Left ventricle myocardium superior (tissue), 1 donor: ENCODE measurements around the gene DNAH5. TPM values are rescaled to one million over a fixed set of nuclear protein-coding genes. Genes with fewer than 3 reads are reported as not detected.

Experiments
- ATAC-seq: fragments of 200-7000 bp; cut with Tn5 transposase; one replicate; pipeline ENCODE4 v1.9.1; 2020; ENCODE audit warnings: mild to moderate bottlenecking, moderate library complexity
- DNase-seq: peaks from one replicate; pipeline ENCODE4 v3.0.0-alpha.2; 2020
- intact Hi-C: fragments of 100-400 bp; cut with micrococcal nuclease; formaldehyde crosslinking; loops from one replicate; pipeline ENCODE4 v1.11.0; 2022
- total RNA-seq: library from RNA; stranded (reverse); fragmentation: NEBNext Ultra II Directional; extraction: Animal tissue kit (Norgen Biotek cat#: 25700); gene quantifications from one replicate; pipeline ENCODE4 v1.2.1, GENCODE V29; 2021
- donor health status: DM: no; HTN: yes; CAD: no; lungs with severe emphysema.

DNAH5 gene
- total RNA-seq, 1 donor from 2014 or later, result 0.07 TPM

DNA sequence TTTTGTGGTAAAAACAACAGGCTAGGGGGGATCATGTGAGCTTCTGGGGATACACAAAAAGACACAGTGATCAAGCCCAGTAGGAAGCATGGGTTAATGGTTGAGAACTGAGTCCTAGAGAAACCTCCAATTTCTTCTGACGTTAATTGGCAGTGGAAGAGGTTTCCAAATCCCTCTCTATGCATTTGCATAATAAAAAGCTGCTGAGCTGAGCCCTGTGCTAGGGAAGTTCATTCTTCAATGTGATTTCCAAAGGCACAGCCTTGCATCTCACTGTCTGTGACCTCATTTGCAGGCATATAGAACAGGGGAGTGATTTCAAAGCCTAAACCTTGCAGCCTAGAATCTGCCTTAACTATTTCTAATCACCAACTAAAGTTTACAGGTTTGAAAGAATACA is 812 bp downstream of the DNAH5 start:
- intact Hi-C loops, result no loop called here
- ATAC-seq, result no peak
- DNase-seq, result no peak

DNA sequence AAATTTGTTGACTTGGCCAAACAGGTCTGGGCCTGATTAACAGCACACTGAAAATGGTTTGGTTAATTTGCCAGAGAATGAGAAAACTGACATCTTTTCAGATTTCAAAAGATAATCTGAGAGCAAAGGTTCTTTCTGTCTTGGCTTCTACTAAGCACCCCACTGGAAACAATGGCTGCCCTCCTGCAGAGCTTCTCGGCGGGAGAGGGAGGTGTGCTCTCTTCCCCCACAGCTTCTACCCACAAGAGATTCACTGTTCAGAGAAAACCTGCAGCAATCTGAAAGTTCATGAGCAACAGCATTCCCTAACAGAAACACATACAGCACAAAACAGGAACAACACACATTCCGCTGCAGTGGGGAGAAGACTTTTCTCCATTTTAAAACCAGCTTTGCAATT is 3.0 kb downstream of the DNAH5 start:
- intact Hi-C loops, result no loop called here
- no peak for ATAC-seq
- DNase-seq, result no peak

DNA sequence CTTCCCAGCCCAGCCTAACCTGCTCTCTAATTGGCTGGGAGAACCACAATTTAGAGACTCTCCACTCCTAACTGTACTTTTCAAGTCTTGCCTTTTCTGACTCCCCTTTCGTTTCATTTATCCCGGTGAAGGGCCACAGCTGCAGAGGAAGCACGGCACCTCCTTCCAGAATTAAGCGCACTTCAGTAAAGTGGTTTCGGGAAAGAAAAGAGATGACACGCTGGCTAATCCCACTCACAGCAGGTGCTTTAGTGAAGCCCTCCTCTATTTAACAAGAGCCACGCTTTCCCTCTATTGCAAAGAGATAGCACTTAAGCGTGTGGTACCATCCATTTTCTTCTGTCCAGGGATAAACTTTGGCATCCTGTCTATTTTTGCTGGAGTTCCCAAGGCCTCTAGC is 4.8 kb downstream of the DNAH5 start:
- no peak for ATAC-seq
- intact Hi-C loops, result no loop called here
- no peak for DNase-seq

DNA sequence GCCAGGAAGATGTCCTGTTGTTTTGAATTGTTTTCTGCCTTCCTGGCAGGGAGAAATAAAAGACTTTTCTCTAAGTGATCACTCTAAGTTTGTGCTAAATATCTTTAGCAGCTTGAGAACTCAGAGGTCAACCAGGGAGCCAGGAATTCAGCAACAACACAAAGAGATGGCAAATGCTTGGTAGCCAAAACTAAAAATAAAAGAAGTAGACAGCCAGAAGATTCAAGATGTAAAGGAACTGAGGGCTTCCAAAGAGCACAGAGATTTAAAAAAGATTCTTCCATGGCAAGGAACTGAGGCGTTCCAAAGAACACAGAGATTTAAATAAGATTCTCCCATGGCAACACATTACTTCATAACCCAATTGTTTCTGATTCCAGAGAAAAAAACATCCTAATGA is 9.6 kb downstream of the DNAH5 start:
- ATAC-seq (no peak), DNase-seq (no peak)
- intact Hi-C loops, result no loop called here

DNA sequence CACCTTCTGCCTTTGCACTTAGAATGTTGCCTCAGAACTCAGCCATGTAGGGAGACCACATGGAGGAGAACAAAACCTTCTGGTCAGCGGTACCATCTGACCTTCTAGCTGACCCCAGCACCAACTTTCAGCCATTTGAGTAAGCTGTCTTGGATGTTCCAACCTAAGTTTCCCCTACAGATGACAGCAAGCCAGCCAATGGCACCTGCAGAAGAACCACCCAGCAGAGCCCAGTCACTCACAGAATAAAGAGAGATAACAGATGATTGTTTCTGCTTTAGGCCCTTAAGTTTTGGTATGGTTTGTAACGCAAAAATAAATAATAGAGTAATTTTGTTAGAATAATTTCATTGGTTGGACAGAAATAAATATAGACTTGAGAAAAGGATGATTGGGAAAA is 10.4 kb downstream of the DNAH5 start:
- ATAC-seq, result no peak
- intact Hi-C loops, result no loop called here

DNA sequence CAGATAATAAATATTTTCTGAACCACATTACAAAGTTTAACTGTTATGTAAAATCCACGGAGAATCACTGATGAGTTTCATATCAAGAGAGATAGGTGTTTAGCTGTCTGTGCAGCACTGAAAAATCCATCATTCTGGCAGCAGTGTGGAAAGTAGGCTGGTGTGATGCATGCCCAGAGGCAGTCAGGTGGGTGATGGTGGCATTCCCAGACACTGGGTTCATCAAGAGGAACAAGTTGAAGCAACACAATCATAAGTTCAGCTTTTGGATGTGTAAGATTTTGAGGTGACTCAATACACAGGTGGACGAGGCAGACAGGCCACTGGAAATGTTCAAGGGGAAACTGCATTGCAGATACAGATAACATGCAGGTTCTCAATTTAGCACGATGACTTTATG is 11.9 kb downstream of the DNAH5 start:
- no peak for DNase-seq
- no peak for ATAC-seq
- intact Hi-C loops, result no loop called here

More for the DNA sequence above, 10.4 kb downstream of the DNAH5 start:
- no peak for DNase-seq

DNA sequence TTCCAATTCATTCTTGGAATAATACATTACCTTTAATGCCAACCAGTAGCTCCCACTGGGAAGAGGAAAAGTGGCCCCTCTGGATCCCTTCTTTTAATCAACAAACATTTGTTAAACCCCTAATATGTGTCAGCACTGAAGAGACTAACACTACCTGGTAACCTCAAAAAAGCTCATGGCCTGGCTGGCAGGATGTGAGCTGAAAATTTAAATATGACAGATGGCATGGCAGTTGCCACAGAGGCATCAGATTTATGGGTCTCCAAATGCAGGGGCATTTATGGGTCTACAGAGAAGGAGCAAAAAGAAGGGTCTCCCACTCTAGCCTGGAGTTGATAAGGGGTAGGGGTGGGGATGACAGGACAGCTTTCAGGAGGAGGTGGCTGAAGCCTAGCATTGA is 12.5 kb downstream of the DNAH5 start:
- intact Hi-C loops, result no loop called here
- DNase-seq, result no peak
- no peak for ATAC-seq

DNA sequence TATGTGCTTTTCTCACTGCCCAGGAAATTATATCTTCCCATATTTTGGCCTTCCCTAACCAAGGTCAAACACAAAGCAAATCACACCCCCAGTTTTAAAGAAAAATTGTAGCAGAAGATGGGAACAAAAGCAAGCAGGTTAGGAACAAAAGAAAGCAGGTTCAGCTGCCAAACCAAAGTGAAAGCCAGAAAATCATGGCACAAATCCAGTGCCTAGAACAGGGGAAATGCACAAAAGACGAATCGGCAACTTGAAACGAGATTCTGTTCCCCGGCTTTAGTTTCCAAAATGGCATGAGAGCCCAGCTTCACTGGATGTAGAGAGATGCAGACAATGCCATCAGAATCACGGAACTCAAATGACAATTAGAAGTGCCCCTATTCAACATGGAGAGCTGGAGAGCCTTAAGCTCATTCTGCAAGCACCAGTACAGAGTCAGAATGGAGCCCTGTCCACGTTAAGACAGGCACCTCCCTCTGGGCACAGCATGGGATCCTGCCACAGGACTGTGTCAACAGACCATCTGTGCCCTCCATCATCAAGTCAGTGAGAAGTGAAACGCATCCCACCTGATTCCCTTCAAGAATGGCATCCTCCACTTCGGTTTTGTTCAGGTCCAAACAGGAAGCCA is 13.8 kb downstream of the DNAH5 start:
- DNase-seq (no peak), ATAC-seq (no peak)
- intact Hi-C loops, result no loop called here

DNA sequence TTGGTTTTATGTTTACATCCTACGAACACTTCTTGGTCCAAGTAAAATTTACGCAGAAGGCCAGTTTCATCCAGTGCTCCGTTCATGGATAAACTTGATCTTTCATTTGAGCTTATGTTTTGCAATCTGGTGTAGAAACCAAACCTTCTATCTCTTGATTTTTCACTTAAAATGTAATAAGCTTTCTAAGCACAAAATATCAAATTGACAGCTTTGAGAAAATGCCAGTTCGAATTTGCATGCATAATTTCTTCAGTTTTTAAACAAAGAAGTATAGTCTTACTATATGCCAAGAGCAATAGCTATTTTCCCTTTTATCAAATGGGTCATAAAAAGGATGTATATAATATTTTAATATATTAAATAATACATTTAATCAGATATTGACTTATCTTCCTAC is 17.8 kb downstream of the DNAH5 start:
- intact Hi-C loops, result no loop called here
- DNase-seq (no peak), ATAC-seq (no peak)

DNA sequence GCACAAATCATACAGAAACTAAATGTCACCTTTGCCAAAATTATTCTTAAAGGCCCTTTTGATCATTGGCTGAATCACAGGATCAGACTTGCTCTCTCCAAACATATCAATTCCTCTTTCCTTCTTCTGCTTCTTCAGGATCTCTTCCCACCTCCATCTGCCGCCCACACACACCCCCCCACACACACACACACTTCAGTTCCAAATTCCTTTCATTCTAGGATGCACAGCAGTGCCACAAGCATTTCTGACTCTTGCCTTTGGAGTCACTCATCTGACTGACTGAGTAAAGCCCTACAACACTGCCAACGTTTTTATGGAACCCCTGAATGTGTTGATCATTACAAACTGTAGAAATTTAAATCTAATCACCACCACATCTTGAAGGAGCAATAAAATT is 22.9 kb downstream of the DNAH5 start:
- ATAC-seq (no peak), DNase-seq (no peak)
- intact Hi-C loops, result no loop called here

DNA sequence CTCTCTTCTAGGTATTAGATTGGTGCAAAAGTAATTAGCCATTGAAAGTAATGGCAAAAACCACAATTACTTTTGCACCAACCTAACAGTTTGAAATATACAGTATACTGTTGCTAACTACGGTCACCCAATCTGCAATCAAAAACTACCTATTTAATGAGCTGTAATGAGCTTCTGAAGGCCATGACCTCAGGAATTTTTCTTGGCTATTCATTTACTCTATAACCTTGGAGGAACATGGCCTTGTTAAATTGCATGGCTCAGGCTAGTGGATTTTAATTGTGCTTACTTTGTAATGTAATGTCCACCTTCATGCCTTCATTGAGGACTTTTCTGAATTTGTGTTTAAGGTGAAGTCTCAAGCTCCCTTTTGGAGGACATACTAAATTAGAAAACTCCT is 24.7 kb downstream of the DNAH5 start:
- DNase-seq, result no peak
- intact Hi-C loops, result no loop called here
- ATAC-seq, result no peak

DNA sequence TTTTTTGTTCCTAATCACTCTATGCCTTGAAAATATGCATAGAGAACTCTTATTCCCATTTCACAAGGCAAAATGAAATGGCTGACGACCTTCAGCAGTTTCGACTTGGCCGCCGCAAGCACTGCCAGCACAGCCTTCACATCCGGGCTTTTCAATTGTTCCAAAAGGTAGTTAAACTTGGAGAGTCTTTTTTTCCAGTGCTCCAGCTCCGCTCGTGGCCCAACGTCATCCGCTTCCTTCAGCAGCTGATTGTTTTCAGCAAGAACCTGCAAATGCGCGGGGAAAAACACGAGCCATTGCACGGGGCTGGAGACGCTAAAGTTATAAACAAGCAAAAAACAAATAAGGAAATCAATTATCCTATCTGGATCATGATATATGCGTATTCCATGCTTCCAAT is 25.4 kb downstream of the DNAH5 start:
- DNase-seq (no peak), ATAC-seq (no peak)
- intact Hi-C loops, result no loop called here

DNA sequence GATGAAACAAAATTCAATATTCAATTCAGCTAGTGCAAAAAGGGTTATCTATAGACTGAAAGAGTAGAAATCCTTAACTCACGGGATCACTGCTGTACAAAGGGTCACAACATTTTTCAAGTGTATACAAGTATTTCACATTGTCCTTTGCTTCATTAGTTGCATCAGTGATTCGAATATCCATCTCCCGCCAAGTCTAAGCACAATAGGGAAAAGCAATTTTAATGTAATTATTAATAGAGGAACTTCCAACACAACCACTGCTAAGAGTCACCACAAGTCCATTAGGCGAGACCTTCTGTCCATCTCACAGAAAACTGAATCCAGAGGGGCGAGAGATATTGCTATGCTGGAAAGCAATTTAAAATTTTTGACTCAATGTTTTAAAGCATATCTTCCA is 27.4 kb downstream of the DNAH5 start:
- ATAC-seq (no peak), DNase-seq (no peak)
- intact Hi-C loops, result no loop called here

DNA sequence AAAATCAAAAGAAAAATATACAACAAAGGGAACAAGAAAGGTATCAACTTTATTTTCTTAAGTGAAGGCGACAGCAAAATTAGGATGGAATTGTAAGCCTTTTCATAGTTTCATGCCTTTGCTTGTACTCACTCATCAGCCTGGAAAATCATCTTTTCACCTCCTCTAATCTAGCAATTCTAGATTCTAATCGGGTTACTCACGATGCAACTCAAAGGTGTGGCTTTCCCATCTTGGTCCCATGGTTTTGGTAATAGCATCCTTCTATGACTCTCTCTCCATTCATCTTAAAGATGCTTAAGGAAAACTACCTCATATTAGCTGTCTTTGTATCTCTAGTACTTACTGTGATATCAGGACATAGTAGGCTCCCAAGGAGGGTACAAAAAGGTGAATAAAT is 30.5 kb downstream of the DNAH5 start:
- DNase-seq (no peak), ATAC-seq (no peak)
- intact Hi-C loops, result no loop called here

DNA sequence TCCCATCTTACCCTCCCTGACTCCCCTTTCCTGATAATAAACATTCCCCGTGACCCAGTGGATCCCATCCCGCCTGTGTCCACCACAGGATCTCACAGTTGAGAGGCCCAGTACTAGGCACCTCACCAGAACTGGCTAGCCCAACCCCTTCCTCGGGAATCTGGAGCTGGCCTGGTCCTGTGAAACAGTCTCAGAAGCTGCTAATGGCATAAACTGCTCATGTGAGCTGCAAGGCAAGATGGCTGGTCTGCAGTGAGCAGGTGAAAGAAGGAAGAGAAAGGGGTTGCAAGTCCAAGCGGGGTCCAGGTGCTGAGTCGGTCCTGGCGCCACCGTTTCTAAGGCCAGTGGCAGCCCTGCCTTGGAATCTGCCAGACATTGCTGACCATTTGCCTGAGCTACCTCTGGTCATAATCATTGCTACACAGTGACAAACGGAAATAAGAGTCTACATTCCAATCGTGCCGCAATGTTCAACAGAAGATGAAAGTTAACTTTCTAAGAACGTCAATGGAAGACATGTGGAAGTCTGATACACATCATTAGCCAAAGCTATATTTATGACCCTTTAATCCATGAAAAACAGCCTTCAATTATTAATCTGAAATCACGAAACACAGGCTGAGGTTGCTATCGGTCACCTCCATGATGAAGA is 33.7 kb downstream of the DNAH5 start:
- no peak for DNase-seq
- no peak for ATAC-seq
- intact Hi-C loops, result no loop called here

DNA sequence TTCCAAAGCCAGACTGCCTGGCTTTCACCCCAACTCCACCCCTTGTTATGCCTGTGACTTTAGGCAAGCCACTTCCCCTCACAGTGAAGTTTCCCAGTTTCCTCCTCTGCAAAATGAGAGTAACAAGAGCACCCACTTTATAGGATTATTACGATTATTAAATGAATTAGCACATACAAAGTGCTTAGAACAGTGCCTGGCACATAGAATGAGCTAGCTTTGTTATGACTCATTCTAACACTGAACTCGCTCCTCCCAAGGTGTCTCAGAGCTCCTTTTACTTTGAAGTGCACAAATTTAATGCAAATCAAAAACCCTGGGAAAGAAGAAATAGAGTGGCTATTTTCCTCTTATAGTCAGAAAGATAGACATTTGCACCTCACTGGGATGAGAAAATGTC is 34.3 kb downstream of the DNAH5 start:
- ATAC-seq (no peak), DNase-seq (no peak)
- intact Hi-C loops, result no loop called here

DNA sequence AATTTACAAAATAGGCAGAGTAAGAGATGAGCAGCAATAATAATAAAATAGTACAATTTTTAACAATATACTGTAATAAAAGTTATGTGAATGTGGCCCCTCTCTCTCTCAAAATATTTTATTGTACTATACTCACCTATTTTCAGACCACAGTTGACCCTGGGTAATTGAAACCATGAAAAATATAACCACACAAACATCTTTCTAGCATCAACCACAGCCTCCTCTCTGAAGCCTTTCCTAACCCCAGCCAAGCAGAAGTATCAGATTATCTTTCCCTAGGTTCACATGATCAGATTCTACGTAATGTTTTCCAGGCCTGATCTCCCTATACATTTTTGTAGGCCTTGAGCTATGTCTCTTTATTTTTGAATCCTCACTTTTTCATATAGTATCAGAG is 35.2 kb downstream of the DNAH5 start:
- ATAC-seq, result no peak
- DNase-seq, result no peak
- intact Hi-C loops, result no loop called here

DNA sequence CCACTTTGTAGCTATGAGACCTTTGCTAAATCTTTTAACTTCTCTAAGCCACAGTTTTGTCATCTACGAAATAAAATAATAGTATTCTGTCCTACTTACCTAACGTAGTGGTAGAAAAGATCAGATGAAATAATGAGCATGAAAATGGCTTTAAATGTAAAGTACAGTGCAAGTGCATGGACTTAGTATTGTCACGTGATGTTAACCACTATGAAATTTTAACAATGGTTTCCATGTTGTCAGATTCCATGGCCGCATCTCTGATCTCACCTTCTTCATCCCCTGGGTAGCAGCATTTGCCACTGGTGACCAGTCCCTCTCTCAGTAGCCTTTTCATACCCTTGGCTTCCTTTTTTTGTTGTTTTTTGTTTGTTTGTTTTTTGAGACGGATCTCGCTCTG is 45.9 kb downstream of the DNAH5 start:
- no peak for DNase-seq
- intact Hi-C loops, result no loop called here
- no peak for ATAC-seq

DNA sequence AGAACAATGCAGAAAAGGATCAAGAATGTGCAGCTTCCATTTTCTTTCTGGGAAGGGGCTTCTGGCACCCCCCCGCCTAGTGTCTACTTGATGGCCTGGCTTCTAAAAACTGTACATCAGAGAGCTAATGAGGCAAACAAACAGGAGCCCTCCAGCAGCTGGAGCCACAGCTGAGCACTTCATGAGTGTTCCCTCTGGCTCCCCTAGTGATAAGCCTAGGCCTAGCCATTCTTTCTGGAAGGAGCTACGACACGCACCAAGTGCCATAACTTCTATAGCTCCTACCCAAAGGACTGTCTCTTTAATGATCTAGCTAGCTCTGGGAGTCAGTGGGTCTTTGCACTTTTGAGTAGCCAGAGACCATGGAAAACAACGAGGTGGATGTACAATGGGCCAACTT is 66.1 kb downstream of the DNAH5 start:
- intact Hi-C loops, result no loop called here

DNA sequence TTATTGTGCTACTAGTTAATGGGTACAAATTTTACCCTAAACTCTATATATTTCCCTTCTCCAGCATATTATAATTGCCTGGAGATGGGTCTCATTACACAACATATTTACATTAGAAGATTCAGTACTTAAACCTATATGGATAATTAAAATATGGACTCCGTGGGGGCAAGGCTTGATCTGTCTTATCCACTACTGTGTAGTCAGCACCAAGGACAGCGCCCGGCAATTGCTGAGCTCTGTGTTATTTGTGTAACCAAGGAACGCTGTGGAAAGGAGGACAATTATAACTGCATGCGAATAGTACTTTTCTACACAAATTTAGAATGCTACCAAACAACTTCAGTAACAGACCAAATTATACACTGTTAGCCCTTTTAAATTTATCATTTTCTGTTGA is 77.7 kb downstream of the DNAH5 start:
- no peak for ATAC-seq
- DNase-seq, result peak; percentile 40
- intact Hi-C loops, result no loop called here

More for the DNA sequence above, 66.1 kb downstream of the DNAH5 start:
- no peak for DNase-seq
- no peak for ATAC-seq

DNA sequence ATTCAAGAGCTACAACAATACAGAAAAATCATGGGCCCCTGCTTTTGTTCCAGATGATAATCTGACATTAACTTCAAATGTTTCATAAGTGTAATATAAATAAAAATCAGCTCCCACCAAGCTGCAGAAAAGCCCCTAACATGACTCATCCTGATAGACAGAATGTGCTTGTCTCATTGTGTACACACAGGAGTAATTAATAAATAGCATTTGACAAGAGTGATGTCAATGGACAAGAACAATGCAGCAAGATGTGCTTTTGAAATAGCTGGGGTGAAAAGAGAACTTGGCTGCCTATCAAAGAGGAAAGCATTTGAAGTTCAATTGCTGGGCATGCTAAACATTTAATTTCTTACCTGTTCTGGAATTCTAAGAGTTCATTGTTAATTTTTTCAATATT is 79.2 kb downstream of the DNAH5 start:
- DNase-seq, result no peak
- intact Hi-C loops, result no loop called here
- ATAC-seq, result no peak

DNA sequence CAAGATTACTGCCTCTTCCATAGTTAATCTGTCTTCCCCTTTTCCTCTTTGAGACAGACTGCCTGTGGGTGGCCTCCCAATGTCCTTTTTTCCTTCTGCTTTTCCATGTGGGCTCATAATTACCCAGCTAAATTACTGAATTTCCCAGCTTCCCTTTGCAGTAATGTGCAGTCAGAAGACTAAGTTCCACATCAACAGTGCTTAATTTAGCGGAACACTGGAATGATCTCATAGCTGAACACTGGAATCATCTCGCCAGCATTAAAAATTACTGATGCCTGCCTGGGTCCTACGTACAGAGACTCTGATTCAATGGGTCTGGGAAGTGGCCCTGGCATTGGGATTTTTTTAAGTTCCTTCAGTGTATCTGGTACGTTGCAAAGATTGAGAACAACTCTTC is 84.3 kb downstream of the DNAH5 start:
- intact Hi-C loops, result no loop called here
- DNase-seq (no peak), ATAC-seq (no peak)
